Measurements from ENCODE around the gene P2RY12.

DNA sequence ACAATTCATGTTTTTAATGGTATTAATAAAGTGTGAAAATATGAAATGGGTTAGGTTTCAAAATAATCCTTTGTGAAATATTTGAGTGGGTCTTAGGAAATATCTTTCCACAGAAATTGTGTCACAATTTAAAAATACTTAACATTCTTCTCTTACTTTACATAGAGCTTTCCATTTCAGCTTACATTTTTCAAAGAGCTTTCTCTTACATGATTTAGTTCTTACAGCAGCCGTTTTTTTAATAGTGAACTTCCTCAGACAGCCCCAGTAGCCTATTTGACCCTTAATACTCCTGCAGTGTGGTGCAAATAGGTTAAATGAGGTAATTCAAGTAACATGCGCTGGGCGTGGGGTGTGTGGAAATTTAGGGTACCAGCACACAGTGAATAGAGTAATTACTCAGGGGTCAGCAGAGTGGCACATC lies 21.8 kb downstream of the P2RY12 start:
- TF ChIP-seq, protein P1, sequence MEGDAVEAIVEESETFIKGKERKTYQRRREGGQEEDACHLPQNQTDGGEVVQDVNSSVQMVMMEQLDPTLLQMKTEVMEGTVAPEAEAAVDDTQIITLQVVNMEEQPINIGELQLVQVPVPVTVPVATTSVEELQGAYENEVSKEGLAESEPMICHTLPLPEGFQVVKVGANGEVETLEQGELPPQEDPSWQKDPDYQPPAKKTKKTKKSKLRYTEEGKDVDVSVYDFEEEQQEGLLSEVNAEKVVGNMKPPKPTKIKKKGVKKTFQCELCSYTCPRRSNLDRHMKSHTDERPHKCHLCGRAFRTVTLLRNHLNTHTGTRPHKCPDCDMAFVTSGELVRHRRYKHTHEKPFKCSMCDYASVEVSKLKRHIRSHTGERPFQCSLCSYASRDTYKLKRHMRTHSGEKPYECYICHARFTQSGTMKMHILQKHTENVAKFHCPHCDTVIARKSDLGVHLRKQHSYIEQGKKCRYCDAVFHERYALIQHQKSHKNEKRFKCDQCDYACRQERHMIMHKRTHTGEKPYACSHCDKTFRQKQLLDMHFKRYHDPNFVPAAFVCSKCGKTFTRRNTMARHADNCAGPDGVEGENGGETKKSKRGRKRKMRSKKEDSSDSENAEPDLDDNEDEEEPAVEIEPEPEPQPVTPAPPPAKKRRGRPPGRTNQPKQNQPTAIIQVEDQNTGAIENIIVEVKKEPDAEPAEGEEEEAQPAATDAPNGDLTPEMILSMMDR (IDR thresholded peaks at IDR 0.05; ENCODE audit: low read depth, low read length, poor library complexity, severe bottlenecking), result no peak
- TF ChIP-seq EZH2phosphoT487 (IDR thresholded peaks at IDR 0.05; ENCODE audit: borderline replicate concordance, low read length), result no peak

All from DOHH2 (cell line).